PC-9 (cell line): ENCODE results near the gene PAXX. TPM values are rescaled to one million over a fixed set of nuclear protein-coding genes. Genes with fewer than 3 reads are reported as not detected.

Experiments used
- BruUV-seq: library from RNA; stranded (reverse); fragments of 400-500 nt; replicated peaks from 2 replicates; lab custom pipeline; 2021; lab: Mats Ljungman, UMichigan
- CTCF ChIA-PET: fragments of 300-600 bp; sonication (Branson Sonifier 250); formaldehyde crosslinking; loops from one replicate; lab custom pipeline; 2022; ENCODE audit warnings: antibody characterized with exemption; lab: Charles Lee
- POLR2A ChIA-PET: fragments of 300-600 bp; sonication (Branson Sonifier 250); formaldehyde crosslinking; loops from one replicate; lab custom pipeline; 2022; ENCODE audit warnings: antibody characterized with exemption; ENCODE audit not compliant: unreplicated experiment; lab: Charles Lee
- DNase-seq, 2 experiments: peaks; one replicate each; pipeline versions ENCODE4 v3.0.0 to v3.0.0-alpha.2; 2015 to 2022; ENCODE audit warnings: mixed read lengths in 1 of 2
- H2AFZ ChIP-seq: fragments of 200-600 bp; sonication (generic); 2 replicates; pipeline ENCODE4 v1.8.1; 2017; ENCODE audit warnings: antibody characterized with exemption
- H3F3A ChIP-seq: fragments of 200-600 bp; sonication (generic); 2 replicates; pipeline ENCODE4 v1.8.1; 2017; ENCODE audit warnings: antibody characterized with exemption, mild to moderate bottlenecking, low read depth; ENCODE audit not compliant: insufficient read depth
- H3K27ac ChIP-seq: fragments of 200-600 bp; sonication (generic); 2 replicates; pipeline ENCODE4 v1.6.1; 2016; ENCODE audit warnings: mixed run types
- H3K27me3 ChIP-seq: fragments of 200-600 bp; sonication (generic); 2 replicates; pipeline ENCODE4 v1.6.1; 2016; ENCODE audit warnings: low read depth, mixed run types; ENCODE audit not compliant: insufficient read depth
- H3K36me3 ChIP-seq: fragments of 200-600 bp; sonication (generic); 2 replicates; pipeline ENCODE4 v1.6.1; 2016; ENCODE audit warnings: low read depth, mixed run types
- H3K4me1 ChIP-seq: fragments of 200-600 bp; sonication (generic); replicated peaks from 2 replicates; pipeline ENCODE4 v1.6.1; 2016; ENCODE audit warnings: mixed run types; ENCODE audit not compliant: insufficient read depth
- H3K4me2 ChIP-seq: fragments of 200-600 bp; sonication (generic); 2 replicates; pipeline ENCODE4 v1.6.1; 2017; ENCODE audit warnings: mixed run types
- H3K4me3 ChIP-seq: fragments of 200-600 bp; sonication (generic); 2 replicates; pipeline ENCODE4 v1.6.1; 2016; ENCODE audit warnings: mixed run types
- H3K79me2 ChIP-seq: fragments of 200-600 bp; sonication (generic); 2 replicates; pipeline ENCODE4 v1.6.1; 2017; ENCODE audit warnings: low read depth, mixed run types
- H3K9me2 ChIP-seq: fragments of 200-600 bp; sonication (generic); 2 replicates; pipeline ENCODE4 v1.8.1; 2017; ENCODE audit warnings: mild to moderate bottlenecking; ENCODE audit not compliant: insufficient read depth
- H3K9me3 ChIP-seq: fragments of 200-600 bp; sonication (generic); 2 replicates; pipeline ENCODE4 v1.8.1; 2016; ENCODE audit warnings: low read depth; ENCODE audit not compliant: insufficient read depth
- H4K20me1 ChIP-seq: fragments of 200-600 bp; sonication (generic); 2 replicates; pipeline ENCODE4 v1.8.1; 2017; ENCODE audit not compliant: insufficient read depth
- EZH2 ChIP-seq: fragments of 200-600 bp; sonication (generic); IDR thresholded peaks from 2 replicates; pipeline ENCODE4 v1.8.0; 2017; ENCODE audit warnings: antibody characterized with exemption, low read depth
- intact Hi-C: fragments of 100-400 bp; cut with micrococcal nuclease; formaldehyde crosslinking; loops from one replicate; pipeline ENCODE4 v1.10.0; 2022; ENCODE audit not compliant: unreplicated experiment
- total RNA-seq: library from RNA; stranded (reverse); gene quantifications from 2 replicates; pipeline ENCODE4 v1.2.3, GENCODE V29; 2021
- TF ChIP-seq, protein P1 (sequence below): fragments of 200-600 bp; sonication (generic); conservative IDR thresholded peaks from 2 replicates; pipeline ENCODE4 v1.6.1; 2017; ENCODE audit warnings: mixed run types, antibody characterized with exemption, mild to moderate bottlenecking, moderate library complexity

PAXX gene
- total RNA-seq, 1 experiment from 2014 or later: 54.9 TPM

DNA sequence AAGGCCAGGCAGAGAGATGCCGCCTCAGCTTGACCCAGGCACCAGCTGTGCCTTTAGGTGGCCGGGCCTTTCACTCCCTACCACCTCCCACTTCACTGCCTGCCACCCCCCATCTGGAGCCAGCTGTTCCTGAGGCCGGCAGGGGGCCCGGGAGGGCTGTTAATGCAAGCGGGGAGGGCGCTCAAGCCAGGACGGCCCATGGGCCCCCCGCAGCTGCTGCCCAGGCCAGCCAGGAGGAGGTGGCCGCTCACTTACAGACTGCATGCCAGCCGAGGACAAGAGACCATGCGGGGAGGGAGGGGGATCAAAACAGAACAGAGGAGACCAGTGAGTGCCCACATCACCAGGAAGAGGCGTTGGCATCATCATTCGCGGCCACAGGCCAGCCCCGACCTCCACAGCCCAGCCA, 31.4 kb downstream of the PAXX start:
- ChIA-PET POLR2A (no interaction called here), CTCF (no interaction called here)
- peaks cover 1% of the 10 kb centered on the region; the same call in 1 of the 2 replicates for H3K4me1 ChIP-seq
- BruUV-seq: no TSS peak
- peaks cover 7% of the 10 kb centered on the region; the same call in 1 of the 2 replicates for H3F3A ChIP-seq
- no peaks in the 10 kb centered on the region for H3K9me3 ChIP-seq
- H3K79me2 ChIP-seq: no peaks in the 10 kb centered on the region
- DNase-seq: no peak
- H2AFZ ChIP-seq: no peak overlapping the region
- no peaks in the 10 kb centered on the region; the same call in 1 of the 2 replicates for H4K20me1 ChIP-seq
- no peak for TF ChIP-seq EZH2
- TF ChIP-seq, protein P1, sequence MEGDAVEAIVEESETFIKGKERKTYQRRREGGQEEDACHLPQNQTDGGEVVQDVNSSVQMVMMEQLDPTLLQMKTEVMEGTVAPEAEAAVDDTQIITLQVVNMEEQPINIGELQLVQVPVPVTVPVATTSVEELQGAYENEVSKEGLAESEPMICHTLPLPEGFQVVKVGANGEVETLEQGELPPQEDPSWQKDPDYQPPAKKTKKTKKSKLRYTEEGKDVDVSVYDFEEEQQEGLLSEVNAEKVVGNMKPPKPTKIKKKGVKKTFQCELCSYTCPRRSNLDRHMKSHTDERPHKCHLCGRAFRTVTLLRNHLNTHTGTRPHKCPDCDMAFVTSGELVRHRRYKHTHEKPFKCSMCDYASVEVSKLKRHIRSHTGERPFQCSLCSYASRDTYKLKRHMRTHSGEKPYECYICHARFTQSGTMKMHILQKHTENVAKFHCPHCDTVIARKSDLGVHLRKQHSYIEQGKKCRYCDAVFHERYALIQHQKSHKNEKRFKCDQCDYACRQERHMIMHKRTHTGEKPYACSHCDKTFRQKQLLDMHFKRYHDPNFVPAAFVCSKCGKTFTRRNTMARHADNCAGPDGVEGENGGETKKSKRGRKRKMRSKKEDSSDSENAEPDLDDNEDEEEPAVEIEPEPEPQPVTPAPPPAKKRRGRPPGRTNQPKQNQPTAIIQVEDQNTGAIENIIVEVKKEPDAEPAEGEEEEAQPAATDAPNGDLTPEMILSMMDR: no peak
- H3K9me2 ChIP-seq: no peaks in the 10 kb centered on the region
- intact Hi-C loops: no loop called here
- H3K27me3 ChIP-seq: no peaks in the 10 kb centered on the region
- H3K4me2 ChIP-seq: no peak overlapping the region
- H3K4me3 ChIP-seq: no peak overlapping the region
- H3K27ac ChIP-seq: no peak overlapping the region
- H3K36me3 ChIP-seq: no peaks in the 10 kb centered on the region

DNA sequence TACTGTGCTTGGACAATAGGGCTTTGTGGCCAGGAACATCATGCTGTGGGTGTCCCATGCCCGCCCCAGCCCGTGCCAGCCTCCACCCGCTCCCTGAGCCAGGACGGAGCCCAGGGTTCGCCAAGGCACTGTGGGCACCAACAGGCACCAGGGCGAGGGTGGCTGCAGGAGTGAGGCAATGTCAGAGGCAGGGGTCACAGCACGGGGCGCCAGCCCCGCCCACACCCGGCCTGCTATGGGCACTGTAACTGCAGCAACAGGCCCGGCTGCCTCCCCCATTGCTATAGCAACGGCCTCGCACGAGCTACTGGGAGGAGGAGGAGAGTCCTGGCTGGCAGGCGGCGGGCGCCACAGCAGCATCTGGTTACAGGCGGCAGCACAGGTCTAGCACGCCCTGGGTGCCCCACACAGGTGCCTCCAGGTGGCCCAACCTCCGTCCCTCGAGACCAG, 33.3 kb downstream of the PAXX start:
- Histone ChIP-seq H3K27me3 (no peaks in the 10 kb centered on the region), H3K4me2 (no peak overlapping the region), H3K79me2 (no peaks in the 10 kb centered on the region), H3K9me3 (no peaks in the 10 kb centered on the region), H3K27ac (no peak overlapping the region), H4K20me1 (no peaks in the 10 kb centered on the region; the same call in 1 of the 2 replicates), H3K36me3 (no peaks in the 10 kb centered on the region), H2AFZ (no peak overlapping the region), H3K4me3 (no peak overlapping the region), H3K9me2 (no peaks in the 10 kb centered on the region), H3K4me1 (peaks cover 8% of the 10 kb centered on the region; the same call in 1 of the 2 replicates), H3F3A (peaks cover 11% of the 10 kb centered on the region; the same call in 1 of the 2 replicates)
- ChIA-PET POLR2A (interaction anchor here (0.6 to 0.7 kb wide), 2 partner anchors 32 to 33 kb away, joined by 6 to 18 read pairs; partner anchors contain the start of gene PAXX), CTCF (interaction anchor here (0.6 to 1.1 kb wide), 3 partner anchors 10 to 202 kb away, joined by 3 to 5 read pairs (median 3); partner anchors contain the start of gene RNF224)
- no TSS peak for BruUV-seq
- TF ChIP-seq, protein P1: no peak
- TF ChIP-seq EZH2: no peak
- DNase-seq: peak in 1 of 2 experiments; percentile 86
- intact Hi-C loops: loop anchor here (5.0 kb wide), 1 partner anchor 178 kb away; the partner anchor contains the start of gene PHPT1

DNA sequence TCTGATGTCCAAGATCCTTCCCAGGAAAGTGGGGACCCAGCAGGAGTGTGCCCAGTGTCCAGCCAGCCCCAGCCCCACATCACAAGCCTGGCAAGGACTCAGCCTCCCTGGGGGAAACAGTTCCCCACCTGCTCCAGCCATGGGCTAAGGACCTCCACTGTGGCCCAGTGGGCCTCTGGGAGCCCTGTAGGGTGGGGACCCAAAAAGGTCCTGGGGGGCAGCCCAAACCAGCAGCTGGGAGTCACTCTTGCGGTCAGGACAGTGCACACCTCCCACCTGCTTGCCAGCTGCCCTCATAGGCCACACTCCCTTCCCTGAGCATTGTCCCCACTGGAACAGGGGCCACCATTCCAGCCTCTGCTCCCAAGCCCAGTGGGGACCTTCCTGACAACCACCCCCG, 34.2 kb downstream of the PAXX start:
- no TSS peak for BruUV-seq
- CTCF ChIA-PET: interaction anchor here (0.6 to 1.1 kb wide), 5 partner anchors 9 to 570 kb away, joined by 3 to 15 read pairs (median 5); no protein-coding TSS in a partner anchor
- no peak overlapping the region for H3K4me3 ChIP-seq

More for the DNA sequence above, 34.2 kb downstream of the PAXX start:
- intact Hi-C loops: loop anchor here (5.0 kb wide), 1 partner anchor 179 kb away; the partner anchor contains the start of gene PHPT1
- no peaks in the 10 kb centered on the region for H3K9me3 ChIP-seq
- no peaks in the 10 kb centered on the region for H3K9me2 ChIP-seq
- DNase-seq: no peak
- TF ChIP-seq EZH2: no peak
- TF ChIP-seq, protein P1: no peak
- H4K20me1 ChIP-seq: no peaks in the 10 kb centered on the region; the same call in 1 of the 2 replicates
- H3K27ac ChIP-seq: no peak overlapping the region
- POLR2A ChIA-PET: no interaction called here
- H3K4me2 ChIP-seq: peak overlapping the region; percentile 81
- no peak overlapping the region for H2AFZ ChIP-seq
- H3K79me2 ChIP-seq: no peaks in the 10 kb centered on the region
- H3K36me3 ChIP-seq: no peaks in the 10 kb centered on the region
- H3K27me3 ChIP-seq: no peaks in the 10 kb centered on the region
- H3F3A ChIP-seq: peaks cover 8% of the 10 kb centered on the region; the same call in 1 of the 2 replicates
- H3K4me1 ChIP-seq: peaks cover 8% of the 10 kb centered on the region; the same call in 1 of the 2 replicates
